Hippocampal formation (tissue), 2 donors: ENCODE results near the gene LMF1.

Source experiments
- DNase-seq, 2 donors: peaks; one replicate each; lab custom pipeline; 2025; lab: John Stamatoyannopoulos, UW

The LMF1 gene

DNA sequence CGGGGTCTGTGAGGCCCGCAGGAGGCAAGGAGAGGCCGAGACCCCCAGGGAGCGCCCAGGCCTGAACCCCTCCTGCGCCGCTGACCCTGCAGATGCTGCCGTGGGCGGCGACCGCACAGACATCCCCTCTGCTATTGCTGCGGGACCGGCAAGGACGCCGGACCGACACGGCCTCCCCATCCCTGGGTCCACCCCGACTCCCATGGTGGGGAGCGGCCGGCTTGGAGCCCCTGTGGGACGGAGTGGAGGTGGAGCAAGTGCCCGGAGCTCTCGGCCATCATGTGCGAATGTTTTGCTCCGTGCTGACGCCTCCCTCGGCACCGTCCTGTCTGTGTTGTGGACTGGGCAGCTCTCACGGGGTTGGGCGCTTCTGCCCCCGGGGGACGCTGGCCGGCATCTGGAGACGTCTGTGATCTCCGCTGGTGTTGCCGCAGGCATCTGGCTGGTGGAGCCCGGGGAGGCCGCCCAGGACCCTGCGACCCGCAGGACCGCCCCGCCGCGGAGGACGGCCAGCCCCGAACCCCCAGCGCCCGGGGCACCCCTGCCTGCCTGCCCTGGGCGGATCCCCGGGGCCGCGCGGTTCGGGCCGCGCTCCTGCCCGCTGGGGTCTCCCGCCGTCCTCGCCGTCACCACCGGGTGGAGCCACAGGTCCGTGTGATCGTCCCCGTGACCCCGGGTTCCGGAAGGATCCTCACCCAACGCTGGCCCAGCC, 157.4 kb downstream of the LMF1 start:
- peak; percentile 16 to 33 for DNase-seq

DNA sequence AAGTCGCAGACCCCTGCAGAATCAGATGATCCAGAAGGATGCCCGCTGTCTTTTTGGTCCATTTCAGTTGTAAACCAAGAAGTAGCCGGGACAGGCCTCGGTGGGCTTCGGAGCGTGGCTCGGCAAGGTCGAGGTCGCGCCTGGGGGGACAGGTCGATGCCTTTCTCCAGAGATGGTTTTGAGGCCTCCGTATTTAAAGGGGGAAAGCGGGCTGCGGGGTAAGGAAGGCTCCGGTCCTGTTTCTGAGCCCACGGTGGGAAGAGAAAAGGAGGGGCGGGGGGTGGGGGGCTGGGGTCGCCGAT, 162.7 kb downstream of the LMF1 start:
- DNase-seq: no peak

- peak; percentile 74 to 86 for DNase-seq
These were observed 163.3 kb downstream of the LMF1 start for GRCh38 chr16:807347-808084.

GRCh38 chr16:805474-805873, 165.3 kb downstream of the LMF1 start:
- no peak for DNase-seq

DNA sequence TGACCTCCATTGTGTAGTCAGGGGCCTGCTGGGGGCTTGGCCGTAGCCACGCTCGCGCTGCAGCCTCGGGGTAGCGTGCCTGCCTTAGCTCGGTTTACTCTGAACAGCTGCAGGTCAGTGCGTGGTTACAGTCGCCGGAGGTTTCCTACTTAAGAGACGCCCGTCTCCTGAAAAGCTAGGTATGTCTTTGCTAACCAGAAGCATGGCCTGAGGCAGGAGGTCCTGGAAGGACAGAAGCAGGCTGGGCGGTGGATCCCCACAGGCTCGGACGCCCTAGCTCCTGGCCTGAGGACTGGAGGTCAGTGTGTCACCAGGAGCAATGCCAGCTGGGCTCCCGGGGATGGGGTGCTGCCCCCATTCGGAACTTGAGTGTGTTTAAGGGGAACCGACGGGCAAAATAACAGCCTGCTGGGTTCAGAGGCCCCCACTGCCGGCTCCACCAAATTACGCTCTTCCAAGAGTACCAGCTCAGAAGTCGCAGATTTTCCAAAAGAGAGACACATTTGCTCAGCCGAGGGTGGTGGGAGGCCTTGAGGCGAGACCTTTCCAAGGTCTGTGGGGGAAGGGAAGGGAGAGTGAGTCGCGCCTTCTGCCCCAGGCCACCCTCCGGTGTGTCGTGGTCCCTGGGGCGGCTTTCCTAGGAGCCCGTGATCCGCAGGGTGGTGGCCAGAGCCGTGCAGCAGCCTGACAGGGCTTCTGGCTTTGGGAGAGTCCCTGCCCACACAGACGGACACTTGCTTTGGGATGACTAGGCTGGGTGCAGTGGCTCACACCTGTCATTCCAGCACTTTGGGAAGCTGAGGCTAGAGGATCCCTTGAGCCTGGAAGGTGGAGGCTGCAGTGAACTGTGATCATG, 166.4 kb downstream of the LMF1 start:
- DNase-seq: no peak

DNA sequence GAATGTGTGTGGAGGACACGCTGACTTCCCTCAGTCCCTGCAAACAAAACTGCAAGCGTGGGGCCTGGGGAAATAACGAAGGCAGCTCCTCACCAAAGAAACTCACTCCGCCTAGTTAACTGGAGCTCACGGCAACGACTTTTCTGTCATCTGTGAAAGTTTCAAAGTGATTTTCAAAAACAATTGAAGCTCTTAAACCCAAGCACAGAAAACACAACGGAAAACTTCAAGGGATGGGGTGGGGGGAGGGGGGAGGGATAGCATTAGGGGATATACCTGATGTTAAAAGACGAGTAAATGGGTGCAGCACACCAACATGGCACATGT, 167.1 kb downstream of the LMF1 start:
- DNase-seq: no peak
